GM21390 (cell line): ENCODE results near the gene EXOC6B.
A peak's percentile ranks its signal among the peaks of the same experiment; 100 is the strongest.

ENCODE experiments used
- ATAC-seq: cut with Tn5 transposase; IDR thresholded peaks from one replicate; pipeline ENCODE4 v1.9.1; 2021; ENCODE audit not compliant: unreplicated experiment

EXOC6B gene

DNA sequence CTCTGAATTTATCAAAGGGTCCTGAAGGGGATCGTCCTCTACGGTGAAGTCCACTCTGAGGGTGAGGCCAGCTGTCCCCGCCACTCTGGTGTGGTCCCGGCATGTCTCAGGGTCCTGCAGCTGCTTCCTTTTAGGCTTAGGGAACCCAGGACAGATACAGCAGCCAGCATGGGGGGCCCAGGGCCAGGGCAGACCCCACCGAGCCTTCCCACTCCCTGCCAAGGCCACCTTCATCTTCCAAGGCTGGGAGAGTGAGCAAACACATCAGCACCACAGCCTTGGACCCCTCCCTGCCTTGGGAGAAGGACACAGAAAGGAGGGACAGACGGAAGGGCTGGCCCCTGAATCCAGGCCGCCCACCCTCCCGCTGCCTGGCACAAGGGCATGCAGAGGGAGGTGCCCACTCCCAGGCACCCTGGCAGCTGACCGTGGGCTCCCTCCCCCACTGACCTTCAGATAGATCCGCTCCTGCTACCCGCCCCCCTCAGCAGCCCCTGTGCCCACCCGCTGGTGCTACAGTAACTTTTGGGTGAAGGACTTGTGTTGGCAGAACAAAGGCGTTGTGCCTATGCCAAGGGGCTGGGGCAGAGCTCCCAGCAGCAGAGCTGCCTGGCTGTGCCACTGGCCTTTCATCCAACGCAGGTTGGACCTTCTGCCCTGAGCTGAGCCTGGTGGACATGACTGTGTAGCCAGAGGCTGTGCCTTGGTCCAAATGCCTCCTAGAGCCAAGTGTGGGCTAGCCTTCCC lies 685.8 kb downstream of the EXOC6B start:
- ATAC-seq = no peak

GRCh38 chr2:72139471-72139873 lies 686.4 kb downstream of the EXOC6B start:
- no peak for ATAC-seq

GRCh38 chr2:72138921-72139381 lies 686.9 kb downstream of the EXOC6B start:
- no peak for ATAC-seq

GRCh38 chr2:72138011-72138881 lies 687.6 kb downstream of the EXOC6B start:
- ATAC-seq = no peak

DNA sequence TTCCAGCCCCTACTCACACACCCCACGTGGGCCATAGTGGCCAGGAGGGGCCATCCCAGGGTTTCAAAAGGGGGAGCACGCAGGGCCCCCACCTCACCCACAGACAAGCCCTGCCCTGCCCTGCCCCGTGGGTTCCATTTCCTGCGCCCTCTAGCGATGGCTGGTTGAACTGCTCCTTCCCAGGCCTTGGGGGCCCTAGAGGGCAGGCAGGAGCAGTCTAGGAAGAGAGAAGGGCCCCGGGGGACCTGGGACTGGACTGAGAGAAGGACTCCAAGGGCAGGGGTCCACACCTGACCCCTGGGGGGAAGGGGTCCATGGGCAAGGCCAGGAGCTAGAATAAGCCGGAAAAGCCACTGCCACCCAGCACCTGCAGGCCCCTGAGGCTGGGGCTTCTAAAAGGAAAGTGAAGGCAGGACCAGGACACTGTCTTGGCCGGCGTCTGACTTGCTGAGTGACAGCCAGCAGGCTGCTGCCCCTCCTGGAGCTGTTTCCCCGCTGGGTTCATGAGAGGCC lies 688.3 kb downstream of the EXOC6B start:
- peak; percentile 97 for ATAC-seq

DNA sequence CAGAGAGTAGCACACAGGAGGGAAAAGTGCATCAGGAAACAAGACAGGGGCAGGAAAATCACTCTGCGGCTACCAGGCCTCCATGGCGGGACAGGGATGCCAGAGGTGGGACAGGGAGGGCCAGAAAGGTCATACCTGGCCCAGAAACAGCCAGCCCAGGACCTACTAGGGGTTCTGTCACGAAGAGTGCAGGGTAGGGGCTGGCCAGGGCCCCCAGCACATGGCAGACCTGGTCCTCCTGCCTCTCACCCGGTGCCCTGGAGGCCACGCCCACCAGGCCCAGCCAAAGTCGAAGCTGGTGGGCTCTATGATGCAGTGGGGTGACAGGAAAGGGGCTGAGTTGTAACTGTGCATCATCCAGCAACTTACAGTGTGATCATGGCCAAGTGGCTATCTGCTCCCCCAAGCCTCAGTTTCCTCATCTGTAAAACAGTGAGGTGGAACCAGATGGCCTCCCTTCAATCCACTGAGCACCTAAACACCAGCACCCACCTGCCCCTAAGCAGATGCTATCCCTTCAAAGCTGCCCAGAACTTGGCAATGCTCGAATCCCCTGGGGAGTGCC lies 688.8 kb downstream of the EXOC6B start:
- peak; percentile 32 for ATAC-seq

GRCh38 chr2:72136331-72136730 lies 689.5 kb downstream of the EXOC6B start:
- ATAC-seq = no peak

GRCh38 chr2:72135921-72136320 lies 689.9 kb downstream of the EXOC6B start:
- ATAC-seq = no peak

DNA sequence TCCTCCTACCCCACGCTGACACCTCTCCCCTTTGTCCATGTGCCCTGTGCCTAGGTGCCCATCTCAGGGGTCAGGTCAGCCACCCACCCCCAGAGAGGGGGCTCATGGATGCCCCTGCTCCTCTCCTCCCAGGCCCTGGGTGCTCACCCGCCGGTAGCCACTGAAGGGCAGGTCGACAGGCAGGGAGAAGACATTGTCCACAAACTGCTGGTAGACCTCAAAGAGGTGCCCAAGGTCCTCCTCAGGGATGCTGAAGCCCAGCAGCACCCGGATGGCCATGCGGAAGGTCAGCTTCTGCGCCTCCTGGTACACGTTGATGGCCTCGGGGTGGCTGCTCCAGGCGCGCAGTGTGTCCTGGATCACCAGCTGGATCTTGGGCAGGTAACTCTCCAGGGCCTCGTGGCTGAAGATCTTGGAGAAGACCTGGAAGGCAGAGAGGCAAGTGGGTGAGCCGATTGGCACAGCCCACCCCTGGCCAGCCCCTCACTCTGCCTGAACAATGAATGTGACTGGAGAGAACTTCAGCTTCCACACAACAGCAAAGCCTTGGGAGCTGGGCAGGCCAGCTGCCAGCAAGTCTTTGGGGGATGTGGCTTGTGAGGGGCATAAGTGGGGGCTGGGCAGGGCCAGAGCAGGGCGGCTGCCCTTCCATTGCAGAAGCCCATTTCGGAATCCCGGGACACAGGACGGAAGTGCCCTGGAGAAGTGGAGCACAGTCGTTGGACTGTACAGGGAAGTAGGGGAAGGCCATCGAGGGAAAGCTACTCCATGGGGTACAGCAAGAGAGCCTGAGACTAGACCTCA lies 690.6 kb downstream of the EXOC6B start:
- no peak for ATAC-seq

- ATAC-seq = no peak
Observed at GRCh38 chr2:72134408-72134996, 691.3 kb downstream of the EXOC6B start.

- no peak for ATAC-seq
Observed at GRCh38 chr2:72133721-72134407, 692.0 kb downstream of the EXOC6B start.

GRCh38 chr2:72132981-72133720 lies 692.7 kb downstream of the EXOC6B start:
- no peak for ATAC-seq

DNA sequence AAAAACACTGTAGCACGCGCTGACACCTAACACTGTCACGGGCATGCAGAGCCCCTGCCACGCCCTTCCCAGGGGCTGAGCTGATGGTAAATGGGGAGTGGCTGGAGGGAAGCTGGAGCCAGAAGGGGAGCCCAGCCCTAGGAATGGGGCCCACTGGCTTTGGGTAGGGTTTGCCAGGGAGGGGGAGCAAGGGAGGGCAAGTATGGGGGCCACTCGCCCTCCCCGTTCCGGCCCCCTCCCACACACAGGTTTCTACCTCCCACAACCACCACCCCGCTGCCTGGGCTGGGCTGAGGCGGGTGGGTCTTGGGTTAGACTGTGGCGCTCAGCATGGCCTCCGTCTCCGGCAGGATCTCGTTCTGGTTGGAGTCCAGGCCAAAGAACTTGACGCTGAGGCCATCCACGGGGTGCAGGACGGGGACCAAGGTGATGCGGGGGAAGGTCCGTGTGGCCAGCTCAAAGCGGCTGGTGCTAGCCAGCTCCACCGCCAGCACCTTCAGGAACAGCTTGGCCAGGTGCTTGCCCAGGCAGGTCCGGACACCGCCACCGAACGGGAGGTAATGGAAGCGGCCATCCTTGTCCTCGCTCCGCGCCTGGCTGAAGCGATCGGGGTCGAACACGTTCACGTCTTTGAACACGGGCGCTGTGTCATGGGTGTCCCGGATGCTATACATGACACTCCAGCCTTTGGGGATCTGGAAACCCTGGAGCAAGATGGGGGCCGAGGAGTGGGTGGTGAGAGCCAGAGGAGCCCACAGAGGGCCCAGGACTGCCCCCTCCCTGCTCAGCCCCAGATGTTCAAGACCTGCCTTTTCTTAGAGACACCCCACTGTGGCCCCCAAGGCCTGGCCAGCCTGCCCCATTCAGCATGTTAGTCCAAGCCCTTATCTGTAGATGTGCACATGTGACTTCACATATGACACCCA lies 693.7 kb downstream of the EXOC6B start:
- no peak for ATAC-seq

GRCh38 chr2:72131371-72131891 lies 694.4 kb downstream of the EXOC6B start:
- no peak for ATAC-seq

DNA sequence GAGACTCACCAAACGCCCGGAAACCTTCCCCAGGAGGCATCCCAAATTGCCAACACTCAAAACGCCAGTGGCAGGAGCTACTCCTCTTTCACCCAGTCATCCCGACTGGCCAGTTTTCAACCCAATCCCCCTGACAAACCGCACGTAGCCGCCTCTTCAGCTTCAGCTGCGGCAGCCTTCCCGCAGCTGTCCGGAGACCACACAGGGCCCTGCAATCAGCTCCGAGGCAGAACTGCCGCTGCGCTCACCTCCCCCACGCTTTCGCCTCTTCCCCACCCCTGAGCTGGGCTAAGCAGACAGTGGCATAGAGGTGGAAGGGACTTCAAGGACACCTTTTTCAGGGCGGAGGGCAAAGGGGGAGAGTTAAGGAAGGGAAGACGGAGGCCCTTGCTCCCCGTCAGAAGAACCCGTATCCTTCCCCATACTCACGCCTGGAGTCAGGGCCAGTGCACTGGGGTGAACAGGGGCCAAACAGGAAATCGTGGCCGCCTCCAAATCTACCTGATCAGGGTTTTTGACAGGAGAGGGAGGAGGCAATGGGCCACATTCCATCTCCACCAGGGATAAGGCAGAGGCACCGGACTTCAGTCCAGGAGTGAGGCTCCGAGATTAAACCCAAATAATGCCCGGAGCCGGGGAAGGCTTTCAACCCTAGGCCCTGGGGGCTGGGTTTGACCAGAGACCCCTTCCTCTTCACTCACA lies 695.0 kb downstream of the EXOC6B start:
- ATAC-seq = no peak

- no peak for ATAC-seq
Observed at GRCh38 chr2:72129681-72130340, 696.0 kb downstream of the EXOC6B start.

- ATAC-seq = no peak
Observed at GRCh38 chr2:72128843-72129227, 697.0 kb downstream of the EXOC6B start.
